B cell (primary cell): Measurements from ENCODE around the gene ATP1B2.

ENCODE experiments used
- CTCF ChIP-seq: fragments of 200-600 bp; IDR thresholded peaks from one replicate; pipeline ENCODE4 v1.8.0; 2022; ENCODE audit warnings: antibody characterized with exemption, mild to moderate bottlenecking
- EZH2 ChIP-seq: IDR thresholded peaks from 2 replicates; pipeline ENCODE4 v1.6.1; 2012; ENCODE audit warnings: borderline replicate concordance, low read depth, mild to moderate bottlenecking, moderate library complexity, low read length; ENCODE audit not compliant: insufficient read depth, poor library complexity, severe bottlenecking

- TF ChIP-seq CTCF (no peak), EZH2 (no peak)
Observed at GRCh38 chr17:7654832-7655540, 4.3 kb downstream of the ATP1B2 start.
